Measurements from ENCODE around the gene CES2. TPM values are rescaled to one million over a fixed set of nuclear protein-coding genes. Genes with fewer than 3 reads are reported as not detected.

CES2 gene
- total and polyA plus RNA-seq, 10 of the 15 experiments (the other 5 are each of a cell fraction or from before 2014, with no cell fraction given): 1.6 to 33.7 (median 21.0) TPM

DNA sequence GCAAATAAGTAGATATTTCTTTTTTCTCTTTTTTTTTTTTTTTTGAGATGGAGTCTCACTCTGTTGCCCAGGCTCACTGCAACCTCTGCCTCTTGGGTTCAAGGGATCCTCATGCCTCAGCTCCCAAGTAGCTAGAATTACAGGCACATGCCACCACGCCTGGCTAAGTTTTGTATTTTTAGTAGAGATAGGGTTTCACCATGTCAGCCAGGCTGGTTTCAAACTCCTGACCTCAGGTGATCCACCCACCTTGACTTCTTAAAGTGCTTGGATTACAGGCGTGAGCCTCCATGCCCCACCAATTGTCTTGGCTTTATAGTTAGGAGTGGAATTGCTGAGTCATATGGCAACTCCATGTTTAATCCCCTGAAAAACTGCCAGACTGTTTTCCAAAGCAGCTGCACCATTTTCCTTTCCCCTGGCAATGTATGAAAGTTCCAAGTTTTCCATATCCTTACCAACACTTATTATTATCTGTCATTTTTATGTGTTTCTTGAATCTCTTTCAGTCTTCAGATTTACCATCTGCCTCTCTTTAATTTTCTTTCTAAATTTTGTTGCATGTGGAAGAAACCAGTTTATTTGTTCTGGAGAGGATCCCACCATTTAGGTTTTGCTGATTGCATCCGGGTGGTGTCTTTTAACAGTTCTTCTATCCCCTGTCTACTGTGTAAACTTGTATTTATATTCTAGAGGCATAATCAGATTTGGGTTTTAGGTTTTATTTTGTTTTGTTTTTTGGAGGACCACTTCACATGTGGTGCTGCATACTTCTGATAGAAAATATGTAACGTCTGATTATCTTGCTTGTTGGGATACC, 15.9 kb downstream of the CES2 start:
- no peak overlapping the region for H3K9ac ChIP-seq (ENCODE audit: control insufficient read depth, insufficient read depth, low read length)
- no TSS peak for BruUV-seq (replicated peaks)
- no peaks in the 10 kb centered on the region for H3K36me3 ChIP-seq (ENCODE audit: control insufficient read depth in 2 of 2, insufficient read depth in 2 of 2, low read length in 1 of 2)
- H3K27ac ChIP-seq (ENCODE audit: control insufficient read depth, insufficient read depth): no peak overlapping the region
- ChIA-PET RAD21 (ENCODE audit: unreplicated experiment) (interaction anchor here (0.9 to 1.3 kb wide), 5 partner anchors 11 to 530 kb away, joined by 3 to 4 read pairs (median 3); partner anchors contain the start of gene ATP6V0D1), CTCF (interaction anchor here (0.6 to 1.9 kb wide), 6 partner anchors 10 to 549 kb away, joined by 3 to 5 read pairs (median 4); partner anchors contain the start of gene CES3), POLR2A (interaction anchor here (0.5 to 0.6 kb wide), 2 partner anchors 77 to 126 kb away, joined by 3 read pairs; no protein-coding TSS in a partner anchor), SMC1A (ENCODE audit: uncharacterized antibody, unreplicated experiment) (interaction anchor here (1.1 kb wide), 1 partner anchor 152 kb away, joined by 4 read pairs; no protein-coding TSS in a partner anchor)
- H3K4me3 ChIP-seq: no peak overlapping the region
- no peak for DNase-seq (ENCODE audit: low read depth, low spot score)
- H2AFZ ChIP-seq (ENCODE audit: control insufficient read depth, low read depth, low read length): no peak overlapping the region
- ATAC-seq: no peak
- 43% methylated on average over 4 of the region's 4 CpGs for WGBS (ENCODE audit: insufficient coverage, insufficient replicate concordance, low lambda C conversion rate, missing lambda C conversion rate)
- no peak for FAIRE-seq
- peaks cover 19% of the 10 kb centered on the region for H3K4me1 ChIP-seq (ENCODE audit: control insufficient read depth, insufficient read depth, low read length)
- TF ChIP-seq BHLHE40 (IDR thresholded peaks at IDR 0.05; ENCODE audit: borderline replicate concordance in 1 of 2, low read depth in 2 of 2, low read length in 1 of 2): peak in 1 of 2 experiments; percentile 6; a peak in 1 of 4 replicates
- TF ChIP-seq, protein P1, sequence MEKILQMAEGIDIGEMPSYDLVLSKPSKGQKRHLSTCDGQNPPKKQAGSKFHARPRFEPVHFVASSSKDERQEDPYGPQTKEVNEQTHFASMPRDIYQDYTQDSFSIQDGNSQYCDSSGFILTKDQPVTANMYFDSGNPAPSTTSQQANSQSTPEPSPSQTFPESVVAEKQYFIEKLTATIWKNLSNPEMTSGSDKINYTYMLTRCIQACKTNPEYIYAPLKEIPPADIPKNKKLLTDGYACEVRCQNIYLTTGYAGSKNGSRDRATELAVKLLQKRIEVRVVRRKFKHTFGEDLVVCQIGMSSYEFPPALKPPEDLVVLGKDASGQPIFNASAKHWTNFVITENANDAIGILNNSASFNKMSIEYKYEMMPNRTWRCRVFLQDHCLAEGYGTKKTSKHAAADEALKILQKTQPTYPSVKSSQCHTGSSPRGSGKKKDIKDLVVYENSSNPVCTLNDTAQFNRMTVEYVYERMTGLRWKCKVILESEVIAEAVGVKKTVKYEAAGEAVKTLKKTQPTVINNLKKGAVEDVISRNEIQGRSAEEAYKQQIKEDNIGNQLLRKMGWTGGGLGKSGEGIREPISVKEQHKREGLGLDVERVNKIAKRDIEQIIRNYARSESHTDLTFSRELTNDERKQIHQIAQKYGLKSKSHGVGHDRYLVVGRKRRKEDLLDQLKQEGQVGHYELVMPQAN (conservative IDR thresholded peaks at IDR 0.05): no peak
- TF ChIP-seq TCF3 (IDR thresholded peaks at IDR 0.05; ENCODE audit: borderline replicate concordance, insufficient read depth, low read depth, low read length): no peak
- TF ChIP-seq, protein P2, sequence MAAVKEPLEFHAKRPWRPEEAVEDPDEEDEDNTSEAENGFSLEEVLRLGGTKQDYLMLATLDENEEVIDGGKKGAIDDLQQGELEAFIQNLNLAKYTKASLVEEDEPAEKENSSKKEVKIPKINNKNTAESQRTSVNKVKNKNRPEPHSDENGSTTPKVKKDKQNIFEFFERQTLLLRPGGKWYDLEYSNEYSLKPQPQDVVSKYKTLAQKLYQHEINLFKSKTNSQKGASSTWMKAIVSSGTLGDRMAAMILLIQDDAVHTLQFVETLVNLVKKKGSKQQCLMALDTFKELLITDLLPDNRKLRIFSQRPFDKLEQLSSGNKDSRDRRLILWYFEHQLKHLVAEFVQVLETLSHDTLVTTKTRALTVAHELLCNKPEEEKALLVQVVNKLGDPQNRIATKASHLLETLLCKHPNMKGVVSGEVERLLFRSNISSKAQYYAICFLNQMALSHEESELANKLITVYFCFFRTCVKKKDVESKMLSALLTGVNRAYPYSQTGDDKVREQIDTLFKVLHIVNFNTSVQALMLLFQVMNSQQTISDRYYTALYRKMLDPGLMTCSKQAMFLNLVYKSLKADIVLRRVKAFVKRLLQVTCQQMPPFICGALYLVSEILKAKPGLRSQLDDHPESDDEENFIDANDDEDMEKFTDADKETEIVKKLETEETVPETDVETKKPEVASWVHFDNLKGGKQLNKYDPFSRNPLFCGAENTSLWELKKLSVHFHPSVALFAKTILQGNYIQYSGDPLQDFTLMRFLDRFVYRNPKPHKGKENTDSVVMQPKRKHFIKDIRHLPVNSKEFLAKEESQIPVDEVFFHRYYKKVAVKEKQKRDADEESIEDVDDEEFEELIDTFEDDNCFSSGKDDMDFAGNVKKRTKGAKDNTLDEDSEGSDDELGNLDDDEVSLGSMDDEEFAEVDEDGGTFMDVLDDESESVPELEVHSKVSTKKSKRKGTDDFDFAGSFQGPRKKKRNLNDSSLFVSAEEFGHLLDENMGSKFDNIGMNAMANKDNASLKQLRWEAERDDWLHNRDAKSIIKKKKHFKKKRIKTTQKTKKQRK (IDR thresholded peaks at IDR 0.05; ENCODE audit: low read depth, low read length): no peak
- no peaks in the 10 kb centered on the region for H3K9me3 ChIP-seq (replicated peaks; ENCODE audit: control insufficient read depth, insufficient read depth, low read length)
- intact Hi-C loops (cut with micrococcal nuclease; ENCODE audit: unreplicated experiment): loop anchor here (10.0 kb wide), 1 partner anchor 64 kb away; no protein-coding TSS in a partner anchor
- no peaks in the 10 kb centered on the region for H3K27me3 ChIP-seq (replicated peaks in 1 of 2; ENCODE audit: control insufficient read depth in 2 of 2, insufficient read depth in 2 of 2, low read length in 1 of 2)
- no peaks in the 10 kb centered on the region for H4K20me1 ChIP-seq (ENCODE audit: control insufficient read depth, insufficient read depth)
- H3K4me2 ChIP-seq (ENCODE audit: control insufficient read depth, insufficient read depth): no peak overlapping the region
- in situ Hi-C loops (cut with MboI): no loop called here
- H3K79me2 ChIP-seq (ENCODE audit: control insufficient read depth, insufficient read depth, low read length): no peaks in the 10 kb centered on the region
